ENCODE measurements around the gene ZDHHC21.
A peak's percentile ranks its signal among the peaks of the same experiment; 100 is the strongest.

Gene ZDHHC21

GRCh38 chr9:14640294-14640693 is 52.9 kb downstream of the ZDHHC21 start:
- no peak overlapping the region for H3K4me2 ChIP-seq (ENCODE audit: insufficient read depth, low read length, poor library complexity, severe bottlenecking)

GRCh38 chr9:14633906-14634565 is 59.2 kb downstream of the ZDHHC21 start:
- Histone ChIP-seq H3K4me3 (ENCODE audit: low read length in 2 of 2) (peak overlapping the region in 1 of 2 donors; percentile 65), H3K27me3 (ENCODE audit: control insufficient read depth in 3 of 3, insufficient read depth in 3 of 3, low read depth in 1 of 3, low read length in 3 of 3) (no peaks in the 10 kb centered on the region), H3K18ac (ENCODE audit: low read length) (peak overlapping the region; percentile 65), H2BK12ac (ENCODE audit: low read length) (peak overlapping the region; percentile 10), H2BK15ac (ENCODE audit: low read length) (no peak overlapping the region), H3K79me1 (ENCODE audit: low read depth, low read length) (peaks cover 7% of the 10 kb centered on the region), H3K4me2 (ENCODE audit: insufficient read depth, low read length, poor library complexity, severe bottlenecking) (no peak overlapping the region), H4K8ac (ENCODE audit: low read depth, low read length) (no peak overlapping the region), H2AK5ac (ENCODE audit: low read depth, low read length) (peak overlapping the region; percentile 88), H3K9ac (ENCODE audit: low read depth, low read length, poor library complexity) (peak overlapping the region; percentile 44), H4K91ac (ENCODE audit: low read depth, low read length, poor library complexity) (no peak overlapping the region), H3K4me1 (ENCODE audit: control insufficient read depth in 2 of 2, insufficient read depth in 1 of 2, low read depth in 1 of 2, low read length in 2 of 2) (no peaks in the 10 kb centered on the region), H3K9me3 (replicated peaks in 1 of 2; ENCODE audit: control insufficient read depth in 2 of 2, insufficient read depth in 1 of 2, low read depth in 1 of 2, low read length in 2 of 2) (peaks cover 0 to 23% of the 10 kb centered on the region in 2 donors), H3K14ac (ENCODE audit: low read length) (no peak overlapping the region), H3K27ac (replicated peaks; ENCODE audit: low read length) (no peak overlapping the region), H3K23ac (ENCODE audit: low read depth, low read length, poor library complexity) (no peak overlapping the region), H2BK5ac (ENCODE audit: low read length) (peak overlapping the region; percentile 54), H2BK120ac (ENCODE audit: low read depth, low read length) (no peak overlapping the region), H3K36me3 (replicated peaks in 1 of 2; ENCODE audit: control insufficient read depth in 2 of 2, insufficient read depth in 2 of 2, low read length in 2 of 2) (peaks cover 0 to 19% of the 10 kb centered on the region in 2 donors), H2AFZ (ENCODE audit: low read length) (no peak overlapping the region), H3K4ac (ENCODE audit: low read length) (no peak overlapping the region)
- no peak for DNase-seq (ENCODE audit: low spot score)
- WGBS, 2 donors (ENCODE audit: extremely low coverage in 2 of 2, insufficient read length in 2 of 2, insufficient replicate concordance in 1 of 2), result no CpG with 5 or more reads among the region's 7 CpGs

More at GRCh38 chr9:14640294-14640693, 52.9 kb downstream of the ZDHHC21 start:
- H2BK12ac ChIP-seq (ENCODE audit: low read length), result no peak overlapping the region
- no peak overlapping the region for H4K91ac ChIP-seq (ENCODE audit: low read depth, low read length, poor library complexity)
- H3K14ac ChIP-seq (ENCODE audit: low read length), result no peak overlapping the region
- H2AK5ac ChIP-seq (ENCODE audit: low read depth, low read length), result no peak overlapping the region
- no peak overlapping the region for H2BK15ac ChIP-seq (ENCODE audit: low read length)
- no peaks in the 10 kb centered on the region for H3K79me1 ChIP-seq (ENCODE audit: low read depth, low read length)
- H2BK5ac ChIP-seq (ENCODE audit: low read length), result no peak overlapping the region
- WGBS, 2 donors (ENCODE audit: extremely low coverage in 2 of 2, insufficient read length in 2 of 2, insufficient replicate concordance in 1 of 2), result no CpG with 5 or more reads among the region's 2 CpGs
- DNase-seq (ENCODE audit: low spot score), result no peak
- peaks cover 0 to 8% of the 10 kb centered on the region in 2 donors for H3K36me3 ChIP-seq (replicated peaks in 1 of 2; ENCODE audit: control insufficient read depth in 2 of 2, insufficient read depth in 2 of 2, low read length in 2 of 2)
- H2AFZ ChIP-seq (ENCODE audit: low read length), result no peak overlapping the region
- H3K4me3 ChIP-seq (ENCODE audit: low read length in 2 of 2), result no peak overlapping the region
- no peak overlapping the region for H3K23ac ChIP-seq (ENCODE audit: low read depth, low read length, poor library complexity)
- no peak overlapping the region for H3K18ac ChIP-seq (ENCODE audit: low read length)
- H3K9ac ChIP-seq (ENCODE audit: low read depth, low read length, poor library complexity), result no peak overlapping the region
- peaks cover 0 to 8% of the 10 kb centered on the region in 2 donors for H3K9me3 ChIP-seq (replicated peaks in 1 of 2; ENCODE audit: control insufficient read depth in 2 of 2, insufficient read depth in 1 of 2, low read depth in 1 of 2, low read length in 2 of 2)
- no peak overlapping the region for H4K8ac ChIP-seq (ENCODE audit: low read depth, low read length)
- H3K27me3 ChIP-seq (ENCODE audit: control insufficient read depth in 3 of 3, insufficient read depth in 3 of 3, low read depth in 1 of 3, low read length in 3 of 3), result no peaks in the 10 kb centered on the region
- no peak overlapping the region for H3K27ac ChIP-seq (replicated peaks; ENCODE audit: low read length)
- H3K4me1 ChIP-seq (ENCODE audit: control insufficient read depth in 2 of 2, insufficient read depth in 1 of 2, low read depth in 1 of 2, low read length in 2 of 2), result no peaks in the 10 kb centered on the region
- no peak overlapping the region for H2BK120ac ChIP-seq (ENCODE audit: low read depth, low read length)
- H3K4ac ChIP-seq (ENCODE audit: low read length), result no peak overlapping the region

GRCh38 chr9:14633148-14633547 is 60.1 kb downstream of the ZDHHC21 start:
- H3K27ac ChIP-seq (replicated peaks; ENCODE audit: low read length), result no peak overlapping the region
- H4K91ac ChIP-seq (ENCODE audit: low read depth, low read length, poor library complexity), result no peak overlapping the region
- H2AFZ ChIP-seq (ENCODE audit: low read length), result no peak overlapping the region
- peaks cover 0 to 23% of the 10 kb centered on the region in 2 donors for H3K9me3 ChIP-seq (replicated peaks in 1 of 2; ENCODE audit: control insufficient read depth in 2 of 2, insufficient read depth in 1 of 2, low read depth in 1 of 2, low read length in 2 of 2)
- no peak for DNase-seq (ENCODE audit: low spot score)
- H3K4me1 ChIP-seq (ENCODE audit: control insufficient read depth in 2 of 2, insufficient read depth in 1 of 2, low read depth in 1 of 2, low read length in 2 of 2), result no peaks in the 10 kb centered on the region
- no peak overlapping the region for H3K9ac ChIP-seq (ENCODE audit: low read depth, low read length, poor library complexity)
- no peak overlapping the region for H4K8ac ChIP-seq (ENCODE audit: low read depth, low read length)
- no peak overlapping the region for H2BK120ac ChIP-seq (ENCODE audit: low read depth, low read length)
- H3K18ac ChIP-seq (ENCODE audit: low read length), result no peak overlapping the region
- no peak overlapping the region for H3K4me3 ChIP-seq (ENCODE audit: low read length in 2 of 2)
- no peak overlapping the region for H3K4ac ChIP-seq (ENCODE audit: low read length)
- H3K14ac ChIP-seq (ENCODE audit: low read length), result no peak overlapping the region
- H2BK12ac ChIP-seq (ENCODE audit: low read length), result no peak overlapping the region
- H3K36me3 ChIP-seq (replicated peaks in 1 of 2; ENCODE audit: control insufficient read depth in 2 of 2, insufficient read depth in 2 of 2, low read length in 2 of 2), result peaks cover 0 to 20% of the 10 kb centered on the region in 2 donors
- no peak overlapping the region for H3K4me2 ChIP-seq (ENCODE audit: insufficient read depth, low read length, poor library complexity, severe bottlenecking)
- peak overlapping the region; percentile 39 for H2BK5ac ChIP-seq (ENCODE audit: low read length)
- peaks cover 7% of the 10 kb centered on the region for H3K79me1 ChIP-seq (ENCODE audit: low read depth, low read length)
- no CpG with 5 or more reads among the region's 3 CpGs for WGBS, 2 donors (ENCODE audit: extremely low coverage in 2 of 2, insufficient read length in 2 of 2, insufficient replicate concordance in 1 of 2)
- no peaks in the 10 kb centered on the region for H3K27me3 ChIP-seq (ENCODE audit: control insufficient read depth in 3 of 3, insufficient read depth in 3 of 3, low read depth in 1 of 3, low read length in 3 of 3)
- H2AK5ac ChIP-seq (ENCODE audit: low read depth, low read length), result no peak overlapping the region
- H2BK15ac ChIP-seq (ENCODE audit: low read length), result no peak overlapping the region
- no peak overlapping the region for H3K23ac ChIP-seq (ENCODE audit: low read depth, low read length, poor library complexity)

- Histone ChIP-seq H3K4me3 (ENCODE audit: low read length in 2 of 2) (no peak overlapping the region), H4K8ac (ENCODE audit: low read depth, low read length) (no peak overlapping the region), H2BK120ac (ENCODE audit: low read depth, low read length) (no peak overlapping the region), H2AFZ (ENCODE audit: low read length) (no peak overlapping the region), H3K9me3 (replicated peaks in 1 of 2; ENCODE audit: control insufficient read depth in 2 of 2, insufficient read depth in 1 of 2, low read depth in 1 of 2, low read length in 2 of 2) (peaks cover 0 to 21% of the 10 kb centered on the region in 2 donors), H3K23ac (ENCODE audit: low read depth, low read length, poor library complexity) (no peak overlapping the region), H3K27me3 (ENCODE audit: control insufficient read depth in 3 of 3, insufficient read depth in 3 of 3, low read depth in 1 of 3, low read length in 3 of 3) (no peaks in the 10 kb centered on the region), H2BK5ac (ENCODE audit: low read length) (no peak overlapping the region), H3K18ac (ENCODE audit: low read length) (no peak overlapping the region), H2BK15ac (ENCODE audit: low read length) (no peak overlapping the region), H3K36me3 (replicated peaks in 1 of 2; ENCODE audit: control insufficient read depth in 2 of 2, insufficient read depth in 2 of 2, low read length in 2 of 2) (peaks cover 0 to 17% of the 10 kb centered on the region in 2 donors), H2AK5ac (ENCODE audit: low read depth, low read length) (no peak overlapping the region), H3K4ac (ENCODE audit: low read length) (no peak overlapping the region), H3K27ac (replicated peaks; ENCODE audit: low read length) (no peak overlapping the region), H3K4me2 (ENCODE audit: insufficient read depth, low read length, poor library complexity, severe bottlenecking) (no peak overlapping the region), H3K14ac (ENCODE audit: low read length) (no peak overlapping the region), H3K4me1 (ENCODE audit: control insufficient read depth in 2 of 2, insufficient read depth in 1 of 2, low read depth in 1 of 2, low read length in 2 of 2) (no peaks in the 10 kb centered on the region), H3K79me1 (ENCODE audit: low read depth, low read length) (no peaks in the 10 kb centered on the region), H2BK12ac (ENCODE audit: low read length) (no peak overlapping the region), H3K9ac (ENCODE audit: low read depth, low read length, poor library complexity) (no peak overlapping the region), H4K91ac (ENCODE audit: low read depth, low read length, poor library complexity) (no peak overlapping the region)
- WGBS, 2 donors (ENCODE audit: extremely low coverage in 2 of 2, insufficient read length in 2 of 2, insufficient replicate concordance in 1 of 2), result no CpG with 5 or more reads among the region's 1 CpG
- DNase-seq (ENCODE audit: low spot score), result no peak
Measured at GRCh38 chr9:14627513-14627912, 65.7 kb downstream of the ZDHHC21 start.

All from neuronal stem cell (in vitro differentiated cells).